Stimulated activated CD4-positive, alpha-beta T cell treated with anti-CD3 and anti-CD28 coated beads, TNF-alpha, amount 100 ng/mL, for 4 hours (primary cell): Measurements from ENCODE around the gene CHRND.

ENCODE experiments used
- DNase-seq, 3 experiments: peaks; one replicate each; pipeline ENCODE4 v3.0.0-alpha.2; 2020; ENCODE audit warnings: low read depth in 3 of 3

Gene CHRND

GRCh38 chr2:232487385-232488096 is 38.4 kb upstream of the CHRND start, which contains the start of gene ECEL1:
Gene ECEL1 (minus strand): TSS chr2:232487834. CDS start chr2:232486653, 1,181 bp downstream.
- DNase-seq, result no peak

DNA sequence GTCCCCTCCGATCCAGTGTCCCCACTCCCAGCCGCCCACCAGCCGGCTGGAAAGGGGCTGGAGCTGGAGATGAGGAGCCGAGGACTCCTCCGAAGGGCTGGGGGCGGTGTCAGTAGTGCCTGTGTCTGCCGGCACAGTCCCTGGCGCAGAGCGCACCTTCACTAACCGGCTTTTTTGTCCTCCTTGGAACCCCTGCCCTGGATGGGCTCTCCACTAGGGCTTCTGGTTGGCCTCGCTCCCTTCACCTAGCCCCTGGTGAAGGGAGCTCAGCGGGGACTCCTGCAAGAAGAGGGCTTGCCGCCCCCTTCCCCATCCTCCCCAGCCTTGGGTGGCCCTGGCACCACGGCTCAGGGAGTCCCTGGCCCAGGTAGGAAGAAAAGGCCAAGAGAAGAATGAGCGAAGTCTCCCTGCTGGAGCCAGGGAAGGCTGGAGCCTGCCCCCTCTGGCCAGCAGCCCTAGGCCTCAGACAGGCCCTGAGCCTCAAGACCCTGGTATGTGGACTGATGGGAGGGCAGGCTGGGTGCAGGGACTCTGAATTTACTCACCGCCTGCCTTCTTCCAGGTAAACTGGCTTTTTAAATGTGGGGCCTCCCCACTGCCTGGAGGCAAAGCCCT is 37.8 kb upstream of the CHRND start:
- no peak for DNase-seq

- DNase-seq, result no peak
Measured at GRCh38 chr2:232488721-232489300, 37.1 kb upstream of the CHRND start.

DNA sequence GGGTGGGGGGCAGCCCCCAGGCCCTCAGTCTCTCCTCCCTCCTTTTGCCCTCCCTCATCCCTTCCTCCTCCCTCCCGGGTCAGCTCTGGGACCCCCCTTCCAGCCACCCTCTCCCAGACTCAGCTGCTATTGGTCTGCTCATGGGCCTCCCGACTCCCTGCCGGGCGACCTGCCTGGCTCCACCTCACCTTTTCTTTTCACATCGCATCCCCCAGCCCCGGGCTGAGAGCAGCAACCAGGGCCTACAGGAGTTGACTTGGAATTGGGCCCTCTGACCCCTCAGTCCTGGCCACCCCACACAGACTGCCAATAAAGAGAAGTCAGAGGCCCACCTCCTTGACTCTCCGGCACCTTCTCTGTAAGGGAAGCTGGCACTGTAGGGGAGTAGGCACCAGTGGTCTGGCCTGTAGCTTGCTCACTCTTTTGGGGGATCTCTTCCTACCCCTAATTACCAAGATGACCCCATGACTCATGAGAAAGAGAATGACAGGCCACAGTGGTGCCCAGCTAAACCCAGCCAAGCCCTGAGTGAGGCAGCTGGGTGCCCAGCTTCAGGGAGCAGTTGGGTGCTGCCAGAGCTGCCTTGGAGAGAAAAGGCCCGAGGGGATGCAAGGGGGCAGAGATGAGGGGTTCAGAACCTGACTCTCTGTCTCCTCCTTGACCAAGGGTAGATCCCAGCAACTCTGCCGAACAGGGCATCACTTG is 36.3 kb upstream of the CHRND start:
- no peak for DNase-seq

GRCh38 chr2:232490221-232491138 is 35.5 kb upstream of the CHRND start:
- no peak for DNase-seq

DNA sequence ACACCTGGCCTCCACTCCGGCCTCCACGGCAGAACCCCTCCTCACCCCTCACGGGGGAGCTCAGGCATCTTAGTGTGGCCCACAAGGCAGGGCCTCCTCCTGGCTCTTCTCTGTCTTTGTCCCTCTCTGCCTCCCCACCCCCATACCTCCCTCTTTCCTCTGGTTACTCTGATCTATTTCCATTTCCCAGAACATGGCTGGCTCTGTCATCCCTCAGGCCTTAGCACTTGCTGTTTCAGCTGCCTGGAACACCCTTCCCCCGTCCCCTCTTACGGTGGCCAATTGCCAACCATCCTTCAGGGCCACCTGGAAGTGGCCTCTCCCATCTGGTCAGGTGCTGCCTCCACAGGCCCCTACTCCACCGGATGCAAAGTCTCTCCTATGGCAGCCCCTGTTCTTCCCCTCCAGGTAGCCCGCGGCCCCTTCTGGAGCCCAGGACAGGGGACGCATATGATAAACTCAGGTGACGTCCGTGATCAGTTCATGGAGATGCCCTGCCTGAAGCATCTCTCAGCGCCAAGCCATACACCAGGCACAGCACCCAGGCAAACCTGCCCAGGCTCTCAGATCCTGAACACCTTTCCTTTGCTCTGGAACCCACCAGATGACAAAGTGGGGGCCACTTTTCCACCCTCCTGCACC is 34.7 kb upstream of the CHRND start:
- DNase-seq, result no peak

- no peak for DNase-seq
Measured at GRCh38 chr2:232492236-232492848, 33.6 kb upstream of the CHRND start.

GRCh38 chr2:232492963-232493700 is 32.8 kb upstream of the CHRND start:
- DNase-seq, result no peak

DNA sequence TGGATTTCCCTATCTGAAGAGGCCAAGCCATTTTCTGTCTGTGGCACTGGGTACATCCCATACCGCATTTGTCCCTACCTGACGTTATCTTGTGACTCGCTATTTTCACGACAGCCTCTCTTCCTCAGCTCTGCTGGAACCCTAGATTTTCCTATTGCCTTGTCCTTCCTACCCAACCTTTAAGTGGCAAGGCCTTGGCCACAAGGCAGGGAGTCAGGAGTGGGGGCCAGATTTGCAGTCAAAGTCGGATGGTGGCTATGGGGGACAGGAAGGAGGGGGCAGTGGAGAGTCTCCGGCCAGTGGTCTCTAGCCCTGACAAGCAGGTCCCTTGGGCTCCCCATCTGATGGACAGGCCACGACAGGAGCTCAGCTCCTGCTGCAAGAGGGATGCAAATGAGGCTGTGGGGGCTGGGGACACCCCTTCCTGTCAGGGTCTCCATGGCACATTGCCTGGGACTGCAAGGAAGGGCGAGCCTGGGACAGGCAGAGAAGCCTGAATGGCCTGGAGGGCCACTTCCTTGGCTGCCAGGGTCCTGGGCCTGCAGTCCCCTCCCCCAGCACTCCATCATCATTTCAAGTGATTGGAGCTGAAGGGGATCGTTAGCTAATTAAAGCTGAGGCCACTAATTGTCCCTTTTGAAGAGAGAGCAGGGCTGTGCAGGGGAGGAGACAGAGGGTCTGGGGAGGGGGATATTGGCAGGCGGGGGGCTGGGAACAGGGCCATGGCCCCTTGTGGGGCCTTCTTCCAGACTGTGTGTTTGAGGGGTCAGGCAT is 32.1 kb upstream of the CHRND start:
- DNase-seq, result no peak

DNA sequence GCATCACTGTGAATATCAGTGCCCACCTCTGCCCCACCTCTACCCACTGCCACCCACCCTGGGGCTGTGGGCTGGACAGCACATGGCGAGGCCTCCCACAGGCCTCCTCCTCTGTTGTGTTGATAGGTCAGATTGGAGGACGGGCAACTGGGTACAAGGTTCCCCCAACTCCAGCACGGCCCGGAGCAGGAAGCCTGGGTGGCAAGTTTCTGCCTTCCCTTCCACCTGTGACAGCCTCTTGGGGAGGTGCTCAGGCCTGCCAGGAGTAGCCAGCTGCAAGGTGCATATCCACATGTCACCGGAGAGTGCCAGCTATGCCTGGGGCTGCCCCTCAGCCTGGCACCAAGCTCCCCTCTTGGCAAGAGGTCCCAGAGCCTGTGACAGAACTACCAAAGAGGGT is 31.4 kb upstream of the CHRND start:
- no peak for DNase-seq

DNA sequence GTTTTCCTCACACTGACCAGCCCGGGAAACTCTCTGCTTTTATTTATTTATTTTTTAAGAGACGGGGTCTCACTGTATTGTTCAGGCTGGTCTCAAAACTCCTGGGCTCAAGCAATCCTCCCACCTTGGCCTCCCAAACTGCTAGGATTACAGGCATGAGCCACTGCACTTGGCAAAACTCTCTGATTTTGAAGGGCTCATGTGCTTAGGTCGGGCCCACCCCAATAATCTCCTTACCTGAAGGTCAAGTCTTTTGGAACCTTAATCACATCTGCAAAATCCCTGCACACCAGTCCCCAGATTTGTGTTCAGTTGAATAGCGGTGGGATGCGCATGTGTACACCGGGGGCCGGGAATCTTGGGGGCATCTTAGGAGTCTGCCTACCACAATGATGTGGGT is 30.7 kb upstream of the CHRND start:
- no peak for DNase-seq

GRCh38 chr2:232496501-232497270 is 29.3 kb upstream of the CHRND start:
- no peak for DNase-seq

GRCh38 chr2:232497348-232497747 is 28.6 kb upstream of the CHRND start:
- DNase-seq, result no peak

DNA sequence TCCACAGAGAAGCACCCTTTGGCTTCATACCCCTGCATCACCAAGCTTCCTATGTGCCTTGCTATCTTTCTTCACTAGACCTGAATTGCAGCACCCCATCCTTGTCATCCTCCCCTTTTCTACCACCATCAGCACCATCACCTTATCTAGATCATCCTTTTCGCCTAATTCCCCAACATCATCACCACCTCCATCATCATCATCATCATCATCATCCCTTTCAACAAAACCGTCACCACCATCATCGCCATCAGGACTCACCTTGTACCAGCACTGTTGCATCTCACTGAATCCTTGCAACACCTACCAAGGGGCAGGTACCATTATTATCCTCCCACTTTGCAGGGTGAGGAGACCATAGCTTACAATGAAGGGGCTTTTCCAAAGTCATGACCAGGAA is 27.5 kb upstream of the CHRND start:
- DNase-seq, result no peak

- no peak for DNase-seq
Measured at GRCh38 chr2:232501331-232501771, 24.6 kb upstream of the CHRND start.

DNA sequence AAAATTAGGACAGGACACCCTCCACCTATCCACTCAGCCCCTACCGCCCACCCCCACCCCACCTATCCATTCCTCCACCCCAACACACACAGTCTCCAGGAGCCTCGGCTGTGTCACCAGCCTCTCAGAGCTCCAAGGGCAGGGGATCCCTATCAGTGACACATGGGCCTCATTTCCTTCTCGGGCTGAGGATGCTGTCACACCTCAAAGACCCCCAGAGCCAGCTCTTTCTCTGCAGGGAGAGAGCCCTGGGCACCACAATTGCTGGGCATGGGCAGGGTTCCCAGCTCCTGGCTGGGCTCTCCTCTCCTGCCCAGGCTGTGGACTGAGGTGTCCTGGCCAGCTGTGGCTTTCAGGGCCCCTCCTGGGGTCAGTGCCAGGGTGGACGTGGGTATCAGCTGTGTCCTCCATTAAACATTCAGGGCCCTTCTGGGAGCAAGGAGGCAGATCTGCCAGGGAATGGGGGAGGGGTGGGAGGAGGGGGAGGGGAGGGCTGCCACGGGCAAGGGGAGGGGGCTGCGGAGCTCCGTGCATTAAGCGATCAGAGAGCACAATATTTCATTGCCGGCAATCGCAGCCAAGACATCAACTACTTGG is 24.1 kb upstream of the CHRND start:
- DNase-seq, result no peak

DNA sequence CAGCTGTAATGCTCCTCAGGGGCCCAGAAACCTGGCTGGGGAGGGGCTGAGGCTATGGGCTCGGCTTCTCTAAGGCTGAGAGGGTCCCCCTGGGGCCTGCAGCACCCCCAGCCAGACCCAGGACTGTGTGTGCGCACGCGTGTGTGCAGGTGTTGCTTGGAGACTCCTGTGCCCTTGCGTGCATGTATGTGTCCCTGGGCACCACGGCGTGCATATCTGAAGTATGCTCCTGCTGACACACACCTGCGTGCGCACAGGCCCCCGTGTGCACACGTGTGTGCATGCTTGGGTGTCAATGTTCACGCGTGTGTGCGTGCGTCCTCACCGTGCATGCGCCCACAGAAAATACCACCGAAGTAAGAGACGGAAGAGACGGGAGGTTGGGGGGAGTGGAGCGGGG is 23.4 kb upstream of the CHRND start:
- DNase-seq, result no peak
